ENCODE measurements around the gene LRP5. TPM values are rescaled to one million over a fixed set of nuclear protein-coding genes. Genes with fewer than 3 reads are reported as not detected.
A peak's percentile ranks its signal among the peaks of the same experiment; 100 is the strongest.

The LRP5 gene
- polyA plus RNA-seq, 1 donor (not counting 4 experiments of a cell fraction or from before 2014, with no cell fraction given), result 6.6 TPM

GRCh38 chr11:68335683-68336082 lies 23.3 kb downstream of the LRP5 start:
- no peak overlapping the region for H2AFZ ChIP-seq (ENCODE audit: control insufficient read depth, low read length)
- peaks cover 27% of the 10 kb centered on the region for H3K4me1 ChIP-seq (ENCODE audit: control insufficient read depth, extremely low read depth, insufficient read depth, low read length)
- H3K4me3 ChIP-seq (ENCODE audit: control insufficient read depth in 2 of 3, extremely low read depth in 1 of 3, insufficient read depth in 2 of 3, low read depth in 1 of 3, low read length in 3 of 3), result no peak overlapping the region
- H3K4me2 ChIP-seq (ENCODE audit: control insufficient read depth, extremely low read depth, insufficient read depth, low read depth, low read length), result no peak overlapping the region
- no peaks in the 10 kb centered on the region for H3K27me3 ChIP-seq (ENCODE audit: control insufficient read depth, extremely low read depth, insufficient read depth, low read length)
- H3K36me3 ChIP-seq (ENCODE audit: control insufficient read depth in 2 of 2, extremely low read depth in 1 of 2, insufficient read depth in 2 of 2, low read length in 2 of 2), result no peaks in the 10 kb centered on the region
- no peak overlapping the region for H3K9ac ChIP-seq (ENCODE audit: control insufficient read depth, extremely low read depth, insufficient read depth, low read length)
- FAIRE-seq, result no peak
- no peak for DNase-seq (ENCODE audit: low read depth, low spot score)
- H3K27ac ChIP-seq (ENCODE audit: control insufficient read depth, insufficient read depth, low read length), result no peak overlapping the region
- no peaks in the 10 kb centered on the region for H3K9me3 ChIP-seq (ENCODE audit: control insufficient read depth, low read depth, low read length)
- dilution Hi-C loops (cut with MboI; ENCODE audit: extremely low pct_ligation_motif_present, low sequenced_read_pairs), result no loop called here
- H3K9me1 ChIP-seq (ENCODE audit: control insufficient read depth, extremely low read depth, insufficient read depth, low read length), result no peaks in the 10 kb centered on the region
- TF ChIP-seq CTCF (optimal IDR thresholded peaks at IDR 0.05 in 1 of 3, IDR thresholded peaks at IDR 0.05 in 1 of 3, conservative IDR thresholded peaks at IDR 0.05 in 1 of 3; ENCODE audit: extremely low read depth in 1 of 3, insufficient read depth in 2 of 3, low read length in 3 of 3), result no peak
- TF ChIP-seq EZH2 (IDR thresholded peaks at IDR 0.05; ENCODE audit: low read length), result no peak
- peaks cover 4% of the 10 kb centered on the region for H4K20me1 ChIP-seq (ENCODE audit: control insufficient read depth, extremely low read depth, insufficient read depth, low read length)
- H3K79me2 ChIP-seq (ENCODE audit: control insufficient read depth, insufficient read depth, low read length), result peaks cover 14% of the 10 kb centered on the region

DNA sequence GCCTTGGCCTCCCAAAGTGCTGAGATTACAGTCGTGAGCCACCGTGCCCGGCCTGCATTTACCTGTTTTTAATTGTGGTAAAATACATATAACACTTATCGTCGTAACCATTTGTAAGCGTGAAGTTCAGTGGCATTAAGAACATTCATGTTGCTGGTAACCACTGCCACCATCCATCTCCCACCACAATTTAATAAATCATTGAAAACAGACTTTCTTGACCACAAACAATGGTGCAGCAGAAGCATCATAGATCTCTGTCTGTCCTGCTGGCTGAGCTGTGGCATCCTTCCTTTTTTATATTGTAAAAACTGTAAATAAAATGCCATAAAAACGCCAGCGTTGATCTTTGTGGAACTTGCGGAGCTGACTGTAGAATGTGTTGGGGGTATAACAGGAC lies 24.3 kb downstream of the LRP5 start:
- peaks cover 34% of the 10 kb centered on the region for H3K4me1 ChIP-seq (ENCODE audit: control insufficient read depth, extremely low read depth, insufficient read depth, low read length)
- H2AFZ ChIP-seq (ENCODE audit: control insufficient read depth, low read length), result no peak overlapping the region
- no peaks in the 10 kb centered on the region for H3K9me3 ChIP-seq (ENCODE audit: control insufficient read depth, low read depth, low read length)
- no peaks in the 10 kb centered on the region for H3K27me3 ChIP-seq (ENCODE audit: control insufficient read depth, extremely low read depth, insufficient read depth, low read length)
- FAIRE-seq (no peak), DNase-seq (ENCODE audit: low read depth, low spot score) (no peak)
- no peak overlapping the region for H3K4me3 ChIP-seq (ENCODE audit: control insufficient read depth in 2 of 3, extremely low read depth in 1 of 3, insufficient read depth in 2 of 3, low read depth in 1 of 3, low read length in 3 of 3)
- no peaks in the 10 kb centered on the region for H3K9me1 ChIP-seq (ENCODE audit: control insufficient read depth, extremely low read depth, insufficient read depth, low read length)
- no peaks in the 10 kb centered on the region for H3K36me3 ChIP-seq (ENCODE audit: control insufficient read depth in 2 of 2, extremely low read depth in 1 of 2, insufficient read depth in 2 of 2, low read length in 2 of 2)
- dilution Hi-C loops (cut with MboI; ENCODE audit: extremely low pct_ligation_motif_present, low sequenced_read_pairs), result no loop called here
- peaks cover 4% of the 10 kb centered on the region for H4K20me1 ChIP-seq (ENCODE audit: control insufficient read depth, extremely low read depth, insufficient read depth, low read length)
- H3K79me2 ChIP-seq (ENCODE audit: control insufficient read depth, insufficient read depth, low read length), result peaks cover 23% of the 10 kb centered on the region
- H3K9ac ChIP-seq (ENCODE audit: control insufficient read depth, extremely low read depth, insufficient read depth, low read length), result peak overlapping the region; percentile 69
- peak overlapping the region; percentile 84 for H3K27ac ChIP-seq (ENCODE audit: control insufficient read depth, insufficient read depth, low read length)
- H3K4me2 ChIP-seq (ENCODE audit: control insufficient read depth, extremely low read depth, insufficient read depth, low read depth, low read length), result peak overlapping the region; percentile 85
- TF ChIP-seq CTCF (optimal IDR thresholded peaks at IDR 0.05 in 1 of 3, IDR thresholded peaks at IDR 0.05 in 1 of 3, conservative IDR thresholded peaks at IDR 0.05 in 1 of 3; ENCODE audit: extremely low read depth in 1 of 3, insufficient read depth in 2 of 3, low read length in 3 of 3) (no peak), EZH2 (IDR thresholded peaks at IDR 0.05; ENCODE audit: low read length) (no peak)

Data from keratinocyte (primary cell).